22Rv1 (cell line): ENCODE measurements around the gene HOXD12.

Experiments used
- ZFX ChIP-seq: fragments of 450-650 bp; IDR thresholded peaks from 2 replicates; pipeline ENCODE4 v1.6.1; 2017; ENCODE audit warnings: antibody characterized with exemption, borderline replicate concordance
- TF ChIP-seq, protein P1 (sequence below): fragments of 450-650 bp; IDR thresholded peaks from 2 replicates; pipeline ENCODE4 v1.5.1; 2017; ENCODE audit warnings: mild to moderate bottlenecking

GRCh38 chr2:176137906-176138305 lies 38.3 kb downstream of the HOXD12 start:
- TF ChIP-seq, protein P1, sequence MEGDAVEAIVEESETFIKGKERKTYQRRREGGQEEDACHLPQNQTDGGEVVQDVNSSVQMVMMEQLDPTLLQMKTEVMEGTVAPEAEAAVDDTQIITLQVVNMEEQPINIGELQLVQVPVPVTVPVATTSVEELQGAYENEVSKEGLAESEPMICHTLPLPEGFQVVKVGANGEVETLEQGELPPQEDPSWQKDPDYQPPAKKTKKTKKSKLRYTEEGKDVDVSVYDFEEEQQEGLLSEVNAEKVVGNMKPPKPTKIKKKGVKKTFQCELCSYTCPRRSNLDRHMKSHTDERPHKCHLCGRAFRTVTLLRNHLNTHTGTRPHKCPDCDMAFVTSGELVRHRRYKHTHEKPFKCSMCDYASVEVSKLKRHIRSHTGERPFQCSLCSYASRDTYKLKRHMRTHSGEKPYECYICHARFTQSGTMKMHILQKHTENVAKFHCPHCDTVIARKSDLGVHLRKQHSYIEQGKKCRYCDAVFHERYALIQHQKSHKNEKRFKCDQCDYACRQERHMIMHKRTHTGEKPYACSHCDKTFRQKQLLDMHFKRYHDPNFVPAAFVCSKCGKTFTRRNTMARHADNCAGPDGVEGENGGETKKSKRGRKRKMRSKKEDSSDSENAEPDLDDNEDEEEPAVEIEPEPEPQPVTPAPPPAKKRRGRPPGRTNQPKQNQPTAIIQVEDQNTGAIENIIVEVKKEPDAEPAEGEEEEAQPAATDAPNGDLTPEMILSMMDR = no peak
- no peak for TF ChIP-seq ZFX
